GF-D8 (cell line): Measurements from ENCODE around the gene TRPV4.

Source experiments
- DNase-seq: peaks from one replicate; lab custom pipeline; 2025; lab: John Stamatoyannopoulos, UW

Gene TRPV4

DNA sequence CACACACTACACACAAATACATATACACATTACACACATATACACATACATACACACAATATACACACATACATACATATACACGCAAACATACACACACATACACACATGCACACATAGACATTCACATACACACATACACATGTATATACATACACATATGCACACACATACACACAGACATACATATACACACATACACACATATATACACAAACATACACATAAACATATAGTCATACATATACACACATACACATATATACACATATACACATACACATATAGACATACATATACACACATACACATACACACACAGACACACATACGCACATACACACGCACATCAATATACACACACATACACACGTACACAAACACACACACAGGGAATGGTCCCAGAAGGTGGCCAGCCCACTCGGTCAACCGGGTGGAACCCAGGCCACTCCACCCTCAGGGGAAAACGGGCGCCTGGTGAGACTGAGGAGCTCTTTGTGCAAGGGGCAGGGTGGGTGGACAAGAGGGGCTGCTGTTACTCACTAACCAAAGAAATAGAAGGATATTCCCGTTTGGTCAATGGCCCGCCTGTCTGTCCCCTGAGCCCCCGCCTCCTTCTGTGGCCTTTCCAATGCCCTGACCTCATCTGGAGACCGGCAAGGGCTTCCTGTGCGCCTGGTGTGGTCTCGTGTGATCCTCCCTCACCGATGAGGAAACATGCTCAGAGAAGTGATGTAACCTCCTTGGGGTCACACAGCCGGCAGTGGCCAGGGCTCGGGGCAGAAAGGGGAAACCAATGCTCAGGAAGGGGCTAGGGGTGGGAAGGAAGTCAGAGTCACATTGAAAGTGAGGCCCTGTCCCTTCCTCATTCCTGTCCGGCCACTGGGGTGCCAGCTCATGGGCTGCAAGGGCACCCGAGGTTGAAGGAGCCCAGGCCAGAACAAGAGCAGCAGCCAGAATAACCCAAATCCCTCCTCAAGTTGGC, 5.3 kb downstream of the TRPV4 start:
- DNase-seq, result peak; percentile 66

DNA sequence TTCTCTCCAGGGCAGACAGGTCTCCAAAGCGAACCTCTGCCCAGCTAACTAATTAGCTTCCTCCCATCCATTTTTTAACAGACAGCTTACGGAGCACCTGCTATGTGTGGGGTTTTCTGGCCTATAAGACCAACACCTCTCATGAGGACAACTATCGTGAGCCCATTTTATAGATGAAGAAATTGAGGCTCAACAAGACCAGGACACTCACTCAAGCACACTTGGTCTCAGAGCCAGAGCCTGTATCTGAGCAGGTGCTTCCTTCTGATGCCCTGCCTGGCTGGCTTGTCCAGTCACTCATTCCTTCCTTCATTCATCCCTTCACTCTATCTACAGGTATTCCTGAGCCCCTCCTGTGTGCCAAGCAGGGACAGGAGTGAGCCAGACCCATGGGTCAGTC, 6.1 kb downstream of the TRPV4 start:
- no peak for DNase-seq

DNA sequence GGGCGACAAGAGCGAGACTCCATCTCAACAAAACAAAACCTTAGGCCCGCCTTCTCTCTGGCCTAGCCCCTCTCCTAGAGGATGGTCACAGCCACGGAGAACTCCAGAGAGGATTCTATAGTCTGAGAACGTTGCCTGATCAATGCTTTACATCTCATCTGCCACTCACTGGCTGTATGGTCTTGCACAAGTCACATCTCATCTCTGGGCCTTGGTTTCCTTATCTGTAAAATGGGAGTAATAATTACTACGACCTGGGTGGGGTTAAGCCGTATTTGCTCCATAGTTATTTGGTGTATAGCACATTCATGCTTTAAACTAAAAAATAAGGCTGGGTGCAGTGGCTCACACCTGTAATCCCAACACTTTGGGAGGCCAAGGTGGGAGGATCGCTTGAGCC, 8.5 kb downstream of the TRPV4 start:
- no peak for DNase-seq

DNA sequence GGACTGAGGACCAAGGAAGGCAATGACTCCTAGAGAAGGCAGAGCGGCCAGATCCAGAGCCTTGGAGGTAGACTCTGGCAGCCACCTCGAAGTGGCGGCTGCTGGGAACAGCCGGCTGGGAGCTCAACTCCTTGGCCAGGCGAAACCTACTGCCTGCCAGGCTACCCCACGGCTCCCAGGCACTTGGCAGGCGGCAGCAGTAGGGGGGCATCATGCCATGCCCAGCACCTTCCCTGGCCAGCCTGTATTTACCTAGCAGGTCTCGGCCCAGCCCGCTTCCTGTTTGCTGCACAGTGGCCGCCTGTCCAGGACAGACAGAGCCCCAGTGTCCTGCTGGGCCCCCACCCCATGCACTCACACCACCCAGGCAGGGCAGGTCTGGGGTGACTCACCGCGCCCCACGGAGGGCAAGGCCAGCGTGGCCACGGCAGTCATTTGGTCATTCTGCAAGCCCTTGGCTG, 10.2 kb downstream of the TRPV4 start:
- no peak for DNase-seq

DNA sequence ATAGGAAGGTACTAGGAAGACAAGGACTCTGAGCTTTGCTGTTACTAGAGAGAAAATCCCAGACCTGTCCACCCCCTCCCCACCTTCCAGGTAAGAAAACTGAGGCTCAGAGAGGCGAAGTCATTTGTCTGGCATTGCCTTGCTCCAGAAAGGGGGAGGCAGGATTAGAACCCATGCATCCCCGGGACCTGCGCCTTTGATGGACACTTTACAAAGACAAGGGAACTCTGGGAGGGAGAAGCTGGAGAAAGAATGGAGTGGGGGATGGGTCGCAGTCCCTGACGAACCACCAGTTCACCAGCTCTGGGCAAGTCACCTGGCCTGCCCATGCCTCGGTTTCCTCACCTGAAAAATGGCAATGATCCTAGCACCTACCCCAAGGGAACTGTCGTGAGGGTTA, 10.8 kb downstream of the TRPV4 start:
- no peak for DNase-seq

DNA sequence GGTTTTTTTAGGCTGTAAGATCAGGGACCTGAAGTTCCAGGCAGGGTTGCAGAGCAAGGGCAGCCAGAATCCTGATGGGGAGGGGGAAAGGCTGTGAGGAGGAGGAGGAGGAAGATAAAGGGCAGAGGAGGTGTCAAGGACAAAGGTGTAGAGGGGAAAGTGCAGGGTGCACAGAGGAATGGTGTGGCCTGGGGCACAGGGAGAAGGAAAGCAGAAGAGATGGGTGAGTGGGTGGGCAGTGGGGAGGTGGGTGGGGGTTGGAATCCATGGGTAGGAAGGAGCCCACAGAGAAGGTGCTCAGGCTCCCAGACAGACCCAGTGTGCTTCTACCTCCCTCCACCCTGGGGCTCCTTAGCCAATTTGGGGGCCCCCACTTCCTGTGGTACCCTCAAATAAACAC, 11.2 kb downstream of the TRPV4 start:
- no peak for DNase-seq

DNA sequence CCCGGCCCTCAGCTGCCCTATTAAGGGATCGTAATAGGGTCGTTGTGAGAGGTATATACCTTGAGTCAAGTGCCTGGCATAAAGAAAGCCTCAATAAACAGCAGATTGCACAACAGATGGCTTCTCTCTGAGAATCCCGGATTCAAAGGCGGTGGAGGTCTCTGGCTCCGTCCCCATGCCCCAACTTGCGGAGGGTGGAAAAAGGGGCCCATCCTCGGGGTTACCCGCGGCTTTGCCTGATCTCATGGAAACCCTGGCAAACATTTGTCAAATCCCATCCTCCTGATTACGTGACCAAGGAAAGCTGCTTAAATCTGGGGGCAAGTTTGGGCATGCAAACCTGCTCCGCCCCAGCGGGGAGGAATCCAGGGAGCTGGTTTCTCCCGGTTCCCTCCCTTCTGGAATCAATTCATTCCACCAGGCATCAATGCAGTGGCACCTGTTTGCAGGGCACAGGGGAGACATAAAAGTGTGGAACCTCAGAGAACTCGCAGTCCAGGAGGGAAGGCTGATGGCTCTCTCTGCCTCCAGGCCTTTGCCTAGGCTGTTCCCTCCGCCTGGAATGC, 12.3 kb downstream of the TRPV4 start:
- DNase-seq, result no peak

DNA sequence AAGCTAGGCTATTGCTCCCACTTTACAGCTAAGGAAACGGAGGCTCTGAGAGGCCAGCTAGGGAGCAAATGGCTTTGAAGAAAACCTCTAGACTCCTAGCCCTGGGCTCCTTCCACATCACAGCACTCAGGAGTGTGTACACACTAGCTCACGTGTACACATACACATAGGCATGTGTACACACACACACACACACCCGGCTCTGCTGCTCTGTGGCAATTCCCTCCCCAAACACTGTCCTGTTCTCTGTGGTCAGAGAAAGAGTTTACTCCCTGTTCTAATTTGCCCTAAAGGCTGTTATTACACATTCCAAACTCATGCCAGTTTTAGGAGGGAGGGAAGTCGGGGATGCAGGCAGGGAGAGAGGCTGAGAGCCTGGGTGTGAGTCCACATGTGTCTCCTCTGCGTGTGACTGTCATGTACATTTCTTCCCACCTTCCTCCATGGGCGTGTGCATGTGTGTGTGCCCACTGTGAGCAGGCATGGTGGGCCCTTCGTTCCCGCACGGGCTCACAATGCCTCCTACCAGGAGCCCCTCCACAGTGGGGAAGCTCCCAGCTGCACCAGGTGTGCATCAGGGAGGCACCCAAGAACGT, 14.2 kb downstream of the TRPV4 start:
- DNase-seq, result no peak

DNA sequence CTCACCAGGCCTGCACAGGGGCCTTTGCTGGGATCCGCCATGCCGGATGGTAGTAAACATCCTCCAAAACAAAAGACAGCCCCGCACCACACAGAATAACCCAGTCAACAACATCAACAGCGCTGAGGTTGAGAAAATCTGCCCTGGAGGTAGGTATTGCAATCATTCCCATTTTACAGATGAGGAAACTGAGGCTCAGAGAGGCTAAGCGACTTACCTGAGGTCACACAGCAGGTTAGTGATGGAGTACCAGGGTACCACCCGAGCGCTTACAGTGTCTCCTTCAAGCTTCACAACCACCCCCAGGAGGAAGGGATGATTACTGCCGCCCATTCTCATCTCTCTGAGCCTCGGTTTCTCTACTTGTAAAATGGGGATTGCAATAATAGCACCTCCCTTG, 14.9 kb downstream of the TRPV4 start:
- DNase-seq, result no peak

DNA sequence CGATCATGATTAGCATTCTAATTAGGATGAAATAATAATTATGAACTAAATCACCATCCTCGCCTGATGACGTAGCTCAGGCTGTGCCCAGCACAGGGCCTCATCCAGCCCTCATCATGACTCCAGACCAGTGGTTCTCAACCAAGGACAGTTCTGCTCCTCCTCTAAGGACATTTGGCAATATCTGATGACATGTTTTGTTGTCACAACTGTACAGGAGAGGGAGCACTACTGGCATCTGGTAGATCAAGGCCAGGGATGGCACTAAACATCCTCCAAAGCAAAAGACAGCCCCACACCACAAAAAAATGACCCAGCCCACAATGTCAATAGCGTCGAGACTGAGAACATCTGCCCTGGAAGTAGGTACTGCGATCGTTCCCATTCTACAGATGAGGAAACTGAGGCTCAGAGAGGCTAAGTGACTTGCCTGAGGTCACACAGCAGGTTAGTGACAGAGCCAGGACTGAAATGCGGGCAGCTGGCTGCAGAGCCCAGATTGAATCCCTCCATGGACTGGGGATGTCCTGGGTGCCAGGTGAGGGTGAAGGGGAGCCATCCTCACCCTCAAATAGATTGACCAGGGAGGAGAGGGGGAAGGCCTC, 15.5 kb downstream of the TRPV4 start:
- no peak for DNase-seq

DNA sequence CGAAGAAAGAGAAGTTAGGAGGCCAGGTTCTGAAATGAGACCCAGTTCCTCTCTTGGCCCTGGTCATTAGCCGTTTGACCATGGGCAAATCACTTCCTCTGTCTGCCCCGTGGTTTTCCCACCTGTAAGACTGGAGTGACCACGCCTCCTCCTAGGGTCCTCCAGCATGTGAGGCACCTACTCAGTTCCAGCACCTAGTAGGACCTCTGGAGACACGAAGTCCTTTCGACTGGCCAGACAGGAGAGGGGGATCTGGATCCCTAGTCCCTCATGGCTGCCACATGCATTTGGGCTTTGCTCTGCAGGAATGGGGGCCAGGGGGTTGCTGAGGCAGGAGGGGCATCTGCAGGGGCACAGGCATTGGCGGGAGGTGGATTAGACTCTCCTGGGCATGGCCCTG, 16.3 kb downstream of the TRPV4 start:
- DNase-seq, result no peak

DNA sequence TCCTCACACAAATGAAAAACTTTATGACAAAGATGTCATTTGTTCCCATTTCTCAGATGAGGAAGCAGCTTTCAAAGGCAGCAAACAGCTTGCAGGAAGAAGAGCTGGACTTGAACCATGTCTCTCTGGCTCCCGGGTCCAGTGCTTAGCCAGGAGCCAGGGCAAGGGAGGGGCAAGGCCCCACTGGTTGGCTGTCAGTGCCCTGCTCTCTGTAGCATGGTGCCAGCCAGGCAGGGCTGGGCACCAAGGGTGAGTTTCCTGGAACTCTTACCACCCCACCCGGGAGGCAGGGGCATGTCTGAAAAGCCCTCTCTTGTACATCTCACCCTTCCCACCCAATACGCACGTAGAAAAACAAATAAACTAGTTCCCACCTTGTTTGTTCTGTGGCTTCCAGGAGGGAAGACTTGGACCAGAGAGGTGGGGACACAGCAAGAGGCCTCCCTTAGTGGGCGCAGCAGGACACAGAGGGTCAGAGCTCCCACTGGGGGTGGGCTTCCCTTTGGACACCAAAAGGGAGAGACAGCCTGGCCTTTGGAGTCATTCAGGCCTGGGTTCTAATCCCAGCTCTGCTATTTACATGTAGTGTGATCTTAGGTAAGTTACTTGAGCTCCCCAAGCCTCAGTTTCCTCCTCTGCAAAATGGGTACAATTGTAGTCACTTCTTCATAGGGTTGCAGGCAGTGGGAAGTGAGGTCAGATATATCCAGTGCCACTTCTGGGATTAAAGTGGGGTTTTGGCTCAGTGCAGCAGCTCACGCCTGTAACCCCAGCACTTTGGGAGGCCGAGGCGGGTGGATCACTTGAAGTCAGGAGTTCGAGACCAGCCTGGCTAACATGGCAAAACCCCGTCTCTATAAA, 17.2 kb downstream of the TRPV4 start:
- no peak for DNase-seq

DNA sequence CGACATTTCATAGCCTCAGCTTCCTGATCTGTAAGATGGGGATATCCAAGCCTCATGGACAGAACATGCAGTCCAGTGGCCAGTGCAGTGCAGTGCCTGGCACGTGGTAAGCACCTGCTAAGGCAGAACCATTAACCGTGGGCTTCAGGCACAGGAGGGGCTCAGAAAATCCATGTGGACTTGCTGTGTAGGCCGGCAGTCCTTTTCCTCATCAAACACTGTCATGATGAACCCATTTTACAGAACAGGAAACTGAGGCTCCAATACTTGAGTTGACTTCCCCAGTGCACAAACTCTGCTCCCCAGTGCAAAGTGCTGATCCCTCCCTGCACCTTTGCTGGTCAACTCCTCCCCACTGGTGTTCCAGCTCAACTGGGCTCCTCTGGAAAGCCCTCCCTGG, 18.0 kb downstream of the TRPV4 start:
- DNase-seq, result no peak

DNA sequence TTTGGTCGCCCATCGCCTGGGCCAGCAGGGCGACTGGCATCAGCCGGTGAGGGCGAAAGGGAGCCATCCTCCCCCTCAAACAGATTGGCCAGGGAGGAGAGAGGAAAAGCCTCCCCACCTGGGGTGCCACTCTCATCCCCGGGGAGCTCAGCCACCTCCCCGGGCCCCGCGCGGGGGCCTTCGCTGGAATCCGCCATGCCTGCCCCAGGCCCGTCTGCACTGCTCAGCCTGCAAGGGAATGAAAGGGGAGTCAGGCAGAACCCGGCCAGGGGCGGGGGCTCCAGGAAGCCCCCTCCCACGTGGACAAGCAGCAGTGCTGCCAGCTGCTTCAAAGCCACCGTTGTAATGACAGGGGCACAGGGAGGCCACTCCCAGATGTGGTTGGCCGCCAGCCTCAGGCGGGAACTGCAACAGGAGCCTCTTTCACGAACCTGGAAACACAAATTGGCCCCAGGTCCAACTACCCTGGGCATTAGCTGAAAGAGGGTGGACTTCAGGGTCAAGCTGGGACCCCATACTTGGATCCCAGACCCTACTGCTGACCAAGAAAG, 18.5 kb downstream of the TRPV4 start:
- no peak for DNase-seq

DNA sequence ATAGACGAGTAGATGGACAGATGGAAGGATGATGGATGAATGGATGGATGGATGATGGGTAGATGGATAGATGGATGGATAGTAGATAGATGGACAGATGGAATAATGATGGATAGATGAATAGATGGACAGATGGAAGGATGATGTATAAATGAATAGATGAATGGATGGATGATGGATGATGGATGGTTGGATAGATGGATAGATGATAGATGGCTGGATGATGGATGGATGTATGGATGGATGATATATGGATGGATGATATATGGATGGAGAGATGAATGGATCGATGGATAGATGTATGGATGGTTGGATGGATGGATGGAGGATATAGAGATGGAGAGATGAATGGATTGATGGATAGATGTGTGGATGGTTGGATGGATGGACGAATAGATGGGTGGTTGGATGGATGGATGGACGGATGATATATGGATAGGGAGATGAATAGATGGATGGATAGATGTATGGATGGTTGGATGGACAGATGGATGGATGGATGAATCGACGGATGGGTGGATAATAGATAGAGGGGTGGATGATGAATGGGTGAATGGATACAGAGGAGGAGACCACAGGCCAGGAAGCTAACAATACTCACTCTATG, 19.3 kb downstream of the TRPV4 start:
- DNase-seq, result no peak

DNA sequence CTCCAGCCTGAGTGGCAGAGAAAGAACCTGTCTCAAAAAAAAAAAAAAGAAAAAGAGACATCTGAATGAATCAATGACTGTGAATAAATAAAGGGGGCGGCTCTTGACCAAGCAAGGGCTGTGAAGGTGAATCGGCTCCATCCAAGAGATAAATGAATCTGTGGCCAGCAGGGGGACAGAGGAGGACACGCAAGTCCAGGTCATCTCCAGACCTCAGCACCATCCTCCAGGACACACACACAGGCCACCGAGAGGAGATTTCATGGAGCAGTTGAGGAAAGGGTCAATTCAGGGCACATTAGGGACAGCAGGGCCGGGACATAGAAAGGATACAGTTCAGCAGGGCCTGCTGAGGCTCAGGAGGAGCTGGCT, 21.6 kb downstream of the TRPV4 start:
- DNase-seq, result no peak

DNA sequence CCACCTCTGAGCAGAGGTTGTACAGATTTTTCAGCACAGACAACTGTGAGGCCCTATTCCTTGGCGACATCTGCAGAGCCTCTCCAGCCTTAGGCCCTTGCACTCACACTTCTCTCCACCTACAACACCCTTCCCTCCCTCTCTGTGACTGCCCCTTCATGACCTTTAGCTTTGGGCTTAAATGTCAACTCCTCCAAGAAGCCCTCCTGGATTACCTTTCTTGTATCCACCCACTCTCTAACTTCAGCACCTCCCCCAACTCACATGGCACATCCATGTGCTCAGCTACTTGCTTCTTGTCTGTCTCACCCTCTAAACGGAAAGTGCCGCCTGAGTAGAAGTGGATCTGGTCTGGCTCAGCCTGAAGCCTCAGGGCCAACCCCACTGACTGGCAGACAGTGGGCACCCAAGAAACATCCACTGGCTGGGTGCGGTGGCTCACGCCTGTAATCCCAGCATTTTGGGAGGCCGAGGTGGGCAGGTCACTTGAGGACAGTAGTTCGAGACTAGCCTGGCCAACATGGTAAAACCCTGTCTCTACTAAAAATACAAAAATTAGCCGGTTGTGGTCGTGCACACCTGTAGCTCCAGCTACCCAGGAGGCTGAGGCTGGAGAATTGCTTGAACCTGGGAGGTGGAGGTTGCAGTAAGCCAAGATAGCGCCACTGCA, 22.1 kb downstream of the TRPV4 start:
- no peak for DNase-seq

DNA sequence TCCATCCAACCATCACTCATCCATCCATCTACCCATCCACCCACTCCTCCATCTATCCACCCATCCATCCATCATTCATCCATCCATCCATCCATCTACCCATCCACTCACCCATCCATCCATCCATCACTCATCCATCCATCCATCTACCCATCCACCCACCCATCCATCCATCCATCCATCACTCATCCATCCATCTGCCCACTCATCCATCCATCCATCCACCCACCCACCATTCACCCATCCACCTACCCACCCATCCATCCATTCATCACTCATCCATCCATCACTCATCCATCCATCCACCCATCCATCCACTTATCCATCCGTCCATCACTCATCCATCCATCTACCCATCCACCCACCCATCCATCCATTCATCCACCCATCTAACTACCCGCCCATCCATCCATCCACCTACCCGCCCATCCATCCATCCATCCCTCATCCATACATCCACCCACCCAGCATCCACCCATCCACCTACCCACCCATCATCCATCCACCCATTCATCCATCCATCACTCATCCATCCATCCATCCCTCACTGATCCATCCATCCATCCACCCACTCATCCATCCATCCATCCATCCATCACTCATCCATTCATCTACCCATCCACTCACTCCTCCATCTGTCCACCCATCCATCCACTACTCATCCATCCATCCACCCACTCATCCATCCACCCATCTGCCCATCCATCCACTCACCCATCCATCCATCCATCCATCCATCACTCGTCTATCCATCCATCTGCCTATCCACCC, 24.1 kb downstream of the TRPV4 start:
- DNase-seq, result no peak

DNA sequence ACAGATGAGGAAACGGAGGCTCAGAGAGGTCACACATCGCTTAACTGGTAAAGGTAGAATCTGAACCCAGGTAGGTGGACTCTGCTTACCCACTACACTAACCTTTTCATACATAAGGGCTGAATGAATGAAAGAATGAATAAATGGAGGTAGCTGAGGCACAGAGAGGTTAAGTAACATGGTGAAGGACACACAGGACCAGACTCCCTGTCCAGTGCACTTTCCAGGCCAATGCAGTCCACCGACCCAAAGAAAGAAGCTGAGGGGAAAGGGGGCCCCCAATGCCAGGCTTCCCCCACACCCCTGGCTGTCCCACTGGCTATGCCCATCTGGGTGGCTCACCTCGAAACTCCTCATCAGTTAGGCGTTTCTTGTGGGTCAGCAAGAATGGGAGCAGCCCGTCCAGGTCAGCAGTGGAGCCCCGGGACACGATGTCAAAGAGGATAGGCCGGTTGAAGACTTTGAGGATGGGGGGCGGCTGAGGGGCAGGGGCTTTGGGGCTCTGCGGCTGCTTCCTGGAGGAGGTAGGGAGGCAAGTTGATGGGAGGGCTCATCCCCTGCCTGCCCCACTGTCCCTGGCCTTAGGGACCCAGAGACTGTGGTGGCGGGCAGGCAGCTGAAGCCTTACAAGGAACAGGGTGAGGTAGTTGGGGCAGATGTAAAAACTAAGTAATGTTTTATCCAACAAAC, 25.1 kb downstream of the TRPV4 start:
- no peak for DNase-seq
